HUES48 (cell line): Measurements from ENCODE around the gene PDE4A.
"Not testable (repeated sequence)": the region's sequence is repeated elsewhere in the genome, so short reads cannot be mapped to it uniquely, and the experiment has no call there.

Experiments
- H3K27ac ChIP-seq: one replicate; pipeline ENCODE4 v1.7.0; 2013; ENCODE audit warnings: low read depth, low read length, inconsistent platforms
- H3K27me3 ChIP-seq: 2 replicates; pipeline ENCODE4 v1.6.1; 2013; ENCODE audit warnings: mild to moderate bottlenecking, low read length; ENCODE audit not compliant: control insufficient read depth, insufficient read depth
- H3K36me3 ChIP-seq: 2 replicates; pipeline ENCODE4 v1.6.1; 2013; ENCODE audit warnings: low read length; ENCODE audit not compliant: control insufficient read depth, insufficient read depth
- H3K4me1 ChIP-seq: 2 replicates; pipeline ENCODE4 v1.6.1; 2013; ENCODE audit warnings: mild to moderate bottlenecking, low read length; ENCODE audit not compliant: control insufficient read depth, insufficient read depth
- H3K4me3 ChIP-seq: 2 replicates; pipeline ENCODE4 v1.5.1; 2013; ENCODE audit warnings: mild to moderate bottlenecking, low read depth, low read length
- H3K9ac ChIP-seq: 2 replicates; pipeline ENCODE4 v1.6.1; 2013; ENCODE audit warnings: mild to moderate bottlenecking, low read depth, low read length, moderate library complexity
- H3K9me3 ChIP-seq: 2 replicates; pipeline ENCODE4 v1.6.1; 2013; ENCODE audit warnings: low read length; ENCODE audit not compliant: control insufficient read depth, insufficient read depth

PDE4A gene

DNA sequence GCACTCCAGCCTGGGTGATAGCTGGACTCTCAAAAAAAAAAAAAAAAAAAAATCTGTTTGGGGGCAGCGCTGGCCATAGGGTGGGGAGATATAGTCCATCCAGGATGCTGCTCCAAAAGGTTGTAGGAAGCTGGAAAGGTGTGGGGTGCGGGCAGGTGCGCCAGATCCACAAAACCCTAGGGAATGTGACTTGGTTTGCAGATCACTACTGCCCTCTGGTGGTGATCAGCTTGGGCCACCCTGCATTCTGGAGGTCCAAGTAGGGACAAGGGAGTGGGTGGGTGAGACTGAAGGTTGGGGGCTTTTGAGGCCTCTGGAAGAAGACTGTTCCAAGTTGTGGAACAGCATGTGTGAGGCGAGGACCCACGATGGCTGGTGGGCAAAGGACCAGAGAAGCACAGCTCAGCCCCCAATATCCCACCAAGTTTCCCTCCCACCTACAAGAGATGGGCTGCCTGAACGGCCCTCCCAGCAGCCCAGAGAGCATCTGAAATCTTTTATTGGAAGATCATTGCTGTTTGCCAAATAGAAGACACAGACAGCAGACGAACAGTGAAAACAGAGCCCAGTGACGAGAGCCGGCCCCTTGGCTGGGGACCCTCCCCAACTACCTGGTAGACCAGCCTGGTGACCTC, 29.6 kb upstream of the PDE4A start:
- no peaks in the 10 kb centered on the region for H3K4me1 ChIP-seq
- no peak overlapping the region for H3K9ac ChIP-seq
- H3K27me3 ChIP-seq, result no peaks in the 10 kb centered on the region
- no peak overlapping the region for H3K27ac ChIP-seq
- no peaks in the 10 kb centered on the region for H3K9me3 ChIP-seq
- no peak overlapping the region for H3K4me3 ChIP-seq
- H3K36me3 ChIP-seq, result peaks cover 46% of the 10 kb centered on the region

GRCh38 chr19:10392120-10392519, 28.2 kb upstream of the PDE4A start:
- Histone ChIP-seq H3K27me3 (no peaks in the 10 kb centered on the region), H3K9ac (no peak overlapping the region), H3K4me3 (no peak overlapping the region), H3K9me3 (no peaks in the 10 kb centered on the region), H3K27ac (no peak overlapping the region), H3K36me3 (peaks cover 55% of the 10 kb centered on the region), H3K4me1 (no peaks in the 10 kb centered on the region)

DNA sequence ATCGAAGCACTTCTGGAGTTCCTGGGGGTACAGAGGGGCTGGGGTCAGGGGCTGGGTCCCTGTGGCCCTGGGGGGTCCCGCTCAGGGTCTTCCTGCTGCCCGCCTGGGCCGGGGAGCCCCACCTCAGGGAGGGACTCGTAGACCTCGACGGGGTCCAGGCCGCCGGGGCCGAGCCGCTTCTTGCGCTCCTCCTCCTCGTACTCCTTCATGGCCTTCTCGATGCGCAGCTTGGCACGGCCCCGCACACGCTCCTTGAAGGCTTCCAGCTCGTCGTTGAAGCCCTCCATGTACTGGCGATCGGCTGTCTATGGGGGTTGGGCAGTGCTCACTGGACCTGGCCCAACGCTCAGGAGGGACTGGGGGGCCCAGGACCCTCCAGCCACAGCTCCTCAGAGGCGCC, 27.2 kb upstream of the PDE4A start:
- H3K4me1 ChIP-seq, result no peaks in the 10 kb centered on the region
- H3K36me3 ChIP-seq, result peaks cover 59% of the 10 kb centered on the region
- no peaks in the 10 kb centered on the region for H3K27me3 ChIP-seq
- H3K27ac ChIP-seq, result no peak overlapping the region
- no peak overlapping the region for H3K4me3 ChIP-seq
- no peaks in the 10 kb centered on the region for H3K9me3 ChIP-seq
- H3K9ac ChIP-seq, result no peak overlapping the region

GRCh38 chr19:10395003-10395402, 25.3 kb upstream of the PDE4A start:
- no peak overlapping the region for H3K27ac ChIP-seq
- no peak overlapping the region for H3K4me3 ChIP-seq
- H3K4me1 ChIP-seq, result no peaks in the 10 kb centered on the region
- peaks cover 66% of the 10 kb centered on the region for H3K36me3 ChIP-seq
- H3K27me3 ChIP-seq, result no peaks in the 10 kb centered on the region
- H3K9me3 ChIP-seq, result no peaks in the 10 kb centered on the region
- H3K9ac ChIP-seq, result no peak overlapping the region

DNA sequence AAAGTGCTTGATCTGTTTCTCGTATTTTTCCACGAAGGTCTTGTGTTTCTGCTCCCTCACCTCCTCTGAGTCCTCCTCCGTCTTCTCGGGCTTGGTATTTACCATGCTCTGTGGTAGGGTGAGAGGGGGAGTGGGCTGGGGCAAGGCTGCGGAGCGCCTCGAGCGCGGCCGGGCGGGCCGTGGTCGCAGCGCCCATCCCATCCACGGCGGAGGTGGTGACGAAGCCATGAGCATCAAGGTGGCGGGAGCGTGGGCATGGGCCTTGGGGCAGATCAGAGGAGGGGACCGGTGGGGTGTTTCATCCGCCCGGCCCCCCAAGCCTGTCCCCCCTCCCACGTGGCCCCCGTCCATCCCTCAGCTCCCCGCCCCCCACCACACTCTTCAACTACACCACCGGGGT, 24.9 kb upstream of the PDE4A start:
- Histone ChIP-seq H3K4me1 (no peaks in the 10 kb centered on the region), H3K4me3 (no peak overlapping the region), H3K36me3 (peaks cover 68% of the 10 kb centered on the region), H3K9ac (no peak overlapping the region), H3K9me3 (no peaks in the 10 kb centered on the region), H3K27ac (no peak overlapping the region), H3K27me3 (no peaks in the 10 kb centered on the region)

- H3K27me3 ChIP-seq, result no peaks in the 10 kb centered on the region
- H3K27ac ChIP-seq, result no peak overlapping the region
- H3K9me3 ChIP-seq, result no peaks in the 10 kb centered on the region
- peaks cover 70% of the 10 kb centered on the region for H3K36me3 ChIP-seq
- no peak overlapping the region for H3K9ac ChIP-seq
- H3K4me3 ChIP-seq, result no peak overlapping the region
- H3K4me1 ChIP-seq, result no peaks in the 10 kb centered on the region
These were observed 24.4 kb upstream of the PDE4A start for GRCh38 chr19:10395917-10396316.

GRCh38 chr19:10398819-10399218, 21.5 kb upstream of the PDE4A start:
- no peaks in the 10 kb centered on the region for H3K9me3 ChIP-seq
- no peaks in the 10 kb centered on the region for H3K27me3 ChIP-seq
- no peak overlapping the region for H3K9ac ChIP-seq
- peaks cover 43% of the 10 kb centered on the region for H3K36me3 ChIP-seq
- H3K27ac ChIP-seq, result no peak overlapping the region
- H3K4me1 ChIP-seq, result no peaks in the 10 kb centered on the region
- no peak overlapping the region for H3K4me3 ChIP-seq

DNA sequence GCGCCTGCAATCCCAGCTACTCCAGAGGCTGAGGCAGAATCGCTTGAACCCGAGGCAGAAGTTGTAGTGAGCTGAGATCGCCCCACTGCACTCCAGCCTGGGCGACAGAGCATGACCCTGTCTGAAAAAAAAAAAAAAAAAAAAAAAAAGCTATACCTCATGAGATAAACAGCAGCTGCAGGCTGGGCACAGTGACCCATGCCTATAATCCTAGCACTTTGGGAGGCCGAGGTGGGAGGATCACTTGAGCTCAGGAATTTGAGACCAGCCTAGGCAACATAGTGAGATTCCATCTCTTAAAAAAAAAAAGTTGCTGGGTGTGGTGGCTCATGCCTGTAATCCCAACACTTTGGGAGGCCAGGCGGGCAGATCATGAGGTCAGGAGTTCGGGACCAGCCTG, 21.0 kb upstream of the PDE4A start:
- not testable (repeated sequence) for H3K4me3 ChIP-seq, H3K9me3 ChIP-seq, H3K27me3 ChIP-seq, H3K4me1 ChIP-seq, H3K27ac ChIP-seq, H3K9ac ChIP-seq
- H3K36me3 ChIP-seq, result peaks cover 39% of the 10 kb centered on the region

DNA sequence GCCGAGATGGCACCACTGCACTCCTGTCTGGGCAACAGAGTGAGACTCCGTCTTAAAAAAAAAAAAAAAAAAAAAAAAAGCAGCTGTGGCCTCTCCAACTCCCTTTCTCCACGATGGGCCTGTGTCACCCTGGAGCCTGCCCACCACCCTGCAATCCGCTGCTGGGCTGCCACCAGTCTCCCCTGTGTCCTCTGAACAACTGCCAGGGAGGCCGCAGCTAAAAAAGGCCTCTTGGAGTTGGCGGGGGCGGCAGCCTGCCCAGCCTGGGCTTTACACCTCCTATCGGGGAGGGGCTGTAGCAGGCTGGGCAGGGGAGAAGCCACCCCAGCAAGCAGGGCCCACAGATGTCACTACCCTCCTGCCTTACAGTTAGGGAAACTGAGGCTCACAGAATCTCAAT, 20.5 kb upstream of the PDE4A start:
- peaks cover 33% of the 10 kb centered on the region for H3K36me3 ChIP-seq

GRCh38 chr19:10402441-10403038, 17.8 kb upstream of the PDE4A start:
- no peaks in the 10 kb centered on the region for H3K4me1 ChIP-seq
- H3K36me3 ChIP-seq, result peaks cover 17% of the 10 kb centered on the region
- H3K9ac ChIP-seq, result peak overlapping the region; percentile 84
- H3K27ac ChIP-seq, result peak overlapping the region; percentile 74
- H3K4me3 ChIP-seq, result peak overlapping the region; percentile 99
- peaks cover 29% of the 10 kb centered on the region for H3K27me3 ChIP-seq
- no peaks in the 10 kb centered on the region for H3K9me3 ChIP-seq

More for the DNA sequence above, 20.5 kb upstream of the PDE4A start:
- Histone ChIP-seq H3K27ac (no peak overlapping the region), H3K9me3 (no peaks in the 10 kb centered on the region), H3K4me1 (no peaks in the 10 kb centered on the region), H3K9ac (no peak overlapping the region), H3K4me3 (no peak overlapping the region), H3K27me3 (peaks cover 6% of the 10 kb centered on the region; the same call in 1 of the 2 replicates)

DNA sequence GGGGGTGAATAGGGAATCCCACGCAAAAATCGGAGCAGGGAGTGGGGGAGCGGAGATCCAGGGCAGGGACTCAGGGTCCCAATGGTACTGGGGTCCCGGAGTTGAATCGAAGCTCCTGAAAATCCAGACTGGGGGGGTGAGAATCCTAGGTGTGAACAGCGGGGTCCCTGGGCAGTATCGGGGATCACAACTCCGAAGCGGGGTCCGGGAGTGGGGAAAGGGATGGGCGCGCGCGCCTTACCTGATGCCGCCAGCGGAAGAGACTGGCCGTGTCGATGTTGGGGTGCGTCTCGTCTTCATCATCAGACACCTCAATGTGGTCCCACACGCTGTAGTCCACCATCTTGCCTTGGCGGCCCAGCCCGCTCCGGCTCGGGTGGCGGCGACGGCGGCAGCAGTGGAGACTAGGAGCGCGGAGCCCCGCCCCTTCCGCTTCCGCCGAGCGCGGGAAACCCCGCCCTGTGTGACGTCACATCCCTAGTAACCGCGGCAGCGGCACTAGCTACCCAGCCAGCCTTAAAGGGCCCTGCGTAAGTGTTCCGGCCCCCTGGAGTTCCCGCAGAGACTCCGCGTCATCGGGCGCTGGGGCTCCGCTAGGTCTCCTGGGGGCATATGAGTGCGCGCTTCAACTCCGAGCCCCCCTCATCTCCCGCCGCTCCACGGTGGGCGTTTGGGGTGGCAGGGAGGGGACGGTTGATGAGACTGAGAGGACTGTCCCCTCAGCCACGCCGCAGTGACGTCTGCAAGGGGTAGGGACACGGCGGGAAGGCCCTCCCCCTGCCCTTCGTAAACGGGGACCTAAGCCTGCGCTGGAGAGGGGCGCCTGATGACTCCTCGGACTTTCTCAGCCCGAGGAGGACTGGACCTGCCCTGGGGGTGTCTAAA, 17.0 kb upstream of the PDE4A start, which contains the start of gene CDC37:
Gene CDC37 (minus strand): TSS at position 406 of the 885 bp plus-strand sequence. CDS start 63 bp downstream, at position 343.
- Histone ChIP-seq H3K4me1 (no peaks in the 10 kb centered on the region), H3K9ac (peak within 1 kb of the TSS; percentile 84), H3K27ac (peak within 1 kb of the TSS; percentile 74), H3K4me3 (peak within 1 kb of the TSS; percentile 99), H3K27me3 (peaks cover 29% of the 10 kb centered on the region), H3K36me3 (peaks cover 11% of the 10 kb centered on the region), H3K9me3 (no peaks in the 10 kb centered on the region)
